HL-60/S4 treated with phorbol 12-myristate 13-acetate at 8.2 ng/mL for 4 days and 3 days (cell line): Measurements from ENCODE around the gene CCND2.

Experiments used
- in situ Hi-C: fragments of 300-500 bp; cut with MboI; formaldehyde crosslinking; loops from 2 replicates; pipeline ENCODE4 v1.15.0; 2022; ENCODE audit warnings: low sequenced_read_pairs

Gene CCND2

DNA sequence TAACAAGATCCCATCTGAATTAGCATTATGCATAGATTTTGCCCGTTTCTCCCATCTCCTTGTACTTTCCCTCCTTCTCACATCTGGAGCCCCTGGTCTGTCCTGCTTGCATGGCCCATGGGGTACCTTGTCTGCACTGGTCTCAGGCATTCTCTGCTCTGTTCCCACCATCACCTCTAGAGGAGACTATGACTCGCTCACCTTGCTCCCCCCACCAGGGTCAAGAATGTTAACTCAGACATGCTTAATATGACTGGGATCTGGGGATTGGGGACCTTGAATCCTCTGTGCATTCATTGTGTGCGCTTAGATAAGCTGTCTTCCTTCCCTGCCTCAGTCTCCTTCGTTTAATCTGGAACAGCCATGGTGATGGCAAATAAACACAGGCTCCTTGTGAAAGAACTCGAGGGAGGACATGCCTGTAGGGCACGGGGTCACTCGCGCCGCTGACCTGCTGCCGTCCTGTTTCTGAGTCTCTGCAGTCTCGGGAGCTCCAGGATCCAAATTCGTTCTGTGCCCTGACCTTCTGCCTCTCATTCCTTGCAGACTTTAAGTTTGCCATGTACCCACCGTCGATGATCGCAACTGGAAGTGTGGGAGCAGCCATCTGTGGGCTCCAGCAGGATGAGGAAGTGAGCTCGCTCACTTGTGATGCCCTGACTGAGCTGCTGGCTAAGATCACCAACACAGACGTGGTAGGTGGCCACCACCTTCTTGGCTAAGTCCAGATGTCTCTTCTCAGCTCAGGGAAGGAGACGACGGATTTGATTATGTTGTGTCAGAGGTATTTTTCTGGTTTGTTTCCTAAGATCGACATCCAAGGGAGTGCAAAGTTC is 15.0 kb downstream of the CCND2 start:
- in situ Hi-C loops: loop anchor here (10.0 kb wide), 1 partner anchor 404 kb away; no protein-coding TSS in a partner anchor

DNA sequence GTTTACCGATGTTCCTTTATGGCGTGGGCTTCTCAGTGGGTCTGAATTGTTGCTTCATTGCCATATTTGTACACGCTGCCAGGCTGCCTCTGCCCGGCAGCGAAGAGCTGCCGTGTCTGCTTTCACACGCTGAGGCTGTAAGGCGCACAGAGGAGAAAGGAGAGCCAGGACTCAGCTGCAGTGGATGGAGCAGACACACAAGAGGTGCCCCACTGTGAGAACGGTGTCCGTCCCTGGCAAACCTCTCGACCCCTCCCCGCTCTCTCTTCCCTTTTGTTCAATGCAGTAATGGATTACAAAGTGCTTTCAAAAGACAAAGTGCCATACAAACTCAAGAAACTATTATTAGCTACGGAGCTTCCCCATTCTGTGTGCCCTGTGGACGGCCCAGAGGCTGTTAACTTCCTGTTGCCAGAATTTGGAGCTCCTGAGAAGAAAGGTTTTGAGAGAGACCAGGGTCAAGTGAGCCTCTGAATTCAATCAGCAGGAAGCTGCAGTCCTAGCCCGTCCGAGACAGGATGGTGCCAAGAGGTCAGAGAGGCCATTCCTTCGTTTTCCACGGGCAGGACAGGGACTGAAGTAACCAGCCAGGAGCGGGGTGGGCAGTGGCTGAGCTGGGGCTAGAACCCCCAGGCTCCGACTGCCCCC is 15.8 kb downstream of the CCND2 start:
- in situ Hi-C loops: loop anchor here (10.0 kb wide), 1 partner anchor 405 kb away; no protein-coding TSS in a partner anchor

DNA sequence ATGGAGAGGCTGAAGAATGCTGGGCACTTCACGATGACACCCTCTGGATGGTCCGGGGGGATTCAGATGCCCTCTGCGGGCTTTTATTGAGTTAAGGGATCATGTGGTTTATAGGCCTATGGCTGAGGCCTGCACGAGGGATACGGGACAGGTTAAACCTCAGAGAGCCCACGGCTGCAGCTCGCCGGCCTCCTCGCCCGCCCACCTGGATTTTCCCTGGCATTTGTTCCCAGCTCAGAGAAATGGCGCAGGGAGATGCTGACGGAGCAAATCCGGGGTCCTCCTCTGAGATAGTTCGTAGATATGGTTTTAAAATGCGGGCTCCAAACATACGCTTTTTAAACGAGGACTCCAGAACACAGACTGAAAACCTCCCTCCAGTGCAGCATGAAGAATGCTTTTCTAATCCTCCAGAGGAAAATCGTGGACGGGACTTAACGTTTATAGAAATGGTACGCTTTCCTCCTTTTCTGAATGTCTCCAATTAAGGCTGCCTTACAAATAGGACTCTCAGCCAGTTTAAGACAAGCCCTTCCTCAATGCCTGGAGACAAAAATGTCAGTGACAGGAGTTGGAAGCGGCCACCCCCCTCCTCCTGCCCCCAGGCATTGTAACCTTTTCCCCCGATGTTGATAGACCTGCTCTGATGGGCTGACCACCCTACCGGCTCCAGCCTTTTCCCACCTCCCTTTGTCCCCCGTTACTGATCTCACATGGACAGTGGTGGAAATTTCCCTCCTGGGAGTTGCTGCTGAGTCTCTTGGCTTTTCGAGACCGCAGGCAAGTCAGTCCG is 16.6 kb downstream of the CCND2 start:
- in situ Hi-C loops: loop anchor here (10.0 kb wide), 1 partner anchor 405 kb away; no protein-coding TSS in a partner anchor

DNA sequence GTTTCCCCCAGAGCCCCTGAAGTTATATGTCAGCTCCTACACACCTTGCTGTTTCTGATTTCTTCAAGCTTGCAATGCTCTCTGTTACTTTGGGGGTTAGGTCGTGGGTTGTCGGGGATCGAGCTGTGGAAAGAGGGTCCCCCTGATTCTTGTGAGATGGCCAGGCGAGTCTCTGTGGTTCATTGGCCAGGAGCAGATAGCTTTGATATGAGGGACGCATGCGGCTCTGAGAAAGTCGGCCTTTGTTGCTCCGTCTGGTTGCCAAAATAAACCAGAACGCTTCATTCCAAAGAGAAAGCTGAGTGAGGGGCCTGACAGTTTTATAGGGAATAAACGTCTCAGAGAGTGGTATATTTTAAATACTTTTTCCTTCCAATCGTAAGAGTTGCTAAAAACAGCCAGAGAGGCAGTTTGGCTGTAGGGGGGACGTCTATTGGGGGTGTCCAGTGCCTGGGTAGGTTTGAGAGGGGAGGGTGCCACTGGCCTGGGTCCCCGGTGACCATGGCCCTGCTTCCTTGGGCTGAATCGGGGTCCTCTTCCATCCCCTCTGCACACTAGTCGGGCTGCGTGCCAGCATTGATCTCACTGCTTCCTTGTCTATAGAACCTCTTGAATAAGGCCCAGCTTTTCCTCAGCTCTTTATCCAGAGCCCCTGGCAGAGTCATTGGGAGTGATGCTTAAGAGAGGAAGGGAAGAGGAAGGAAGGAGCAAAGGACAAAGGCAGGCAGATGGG is 18.9 kb downstream of the CCND2 start:
- in situ Hi-C loops: no loop called here

DNA sequence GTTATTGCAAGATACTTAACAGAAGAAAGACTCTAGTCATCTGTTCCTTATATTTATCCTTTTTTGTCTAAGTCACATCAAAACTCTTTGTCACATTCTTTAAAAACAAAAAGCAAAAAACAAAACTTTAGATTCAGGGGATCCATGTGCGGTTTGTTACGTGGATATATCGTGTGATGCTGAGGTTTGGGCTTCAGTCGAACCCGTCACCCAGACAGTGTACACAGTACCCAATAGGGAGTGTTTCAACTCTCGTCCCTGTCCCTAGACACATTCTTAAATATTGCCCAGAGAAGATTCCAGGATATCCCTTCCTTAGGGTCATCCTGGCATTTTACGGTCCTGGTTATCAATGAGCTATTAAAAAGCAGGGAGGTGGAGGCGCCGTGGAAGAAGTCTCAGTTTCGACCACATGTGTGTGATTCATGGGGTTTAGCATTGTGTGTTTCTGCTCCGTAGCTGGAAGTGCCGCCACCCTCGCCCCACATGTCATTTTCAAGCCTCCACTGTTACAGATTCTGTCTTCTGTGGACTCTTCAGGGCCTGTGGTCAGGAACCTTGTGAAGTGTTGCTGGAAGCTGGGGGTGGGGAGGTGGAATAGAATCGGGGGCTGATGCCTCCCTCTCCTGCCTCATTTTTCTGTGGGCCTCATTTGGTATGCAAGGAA is 19.9 kb downstream of the CCND2 start:
- in situ Hi-C loops: no loop called here

DNA sequence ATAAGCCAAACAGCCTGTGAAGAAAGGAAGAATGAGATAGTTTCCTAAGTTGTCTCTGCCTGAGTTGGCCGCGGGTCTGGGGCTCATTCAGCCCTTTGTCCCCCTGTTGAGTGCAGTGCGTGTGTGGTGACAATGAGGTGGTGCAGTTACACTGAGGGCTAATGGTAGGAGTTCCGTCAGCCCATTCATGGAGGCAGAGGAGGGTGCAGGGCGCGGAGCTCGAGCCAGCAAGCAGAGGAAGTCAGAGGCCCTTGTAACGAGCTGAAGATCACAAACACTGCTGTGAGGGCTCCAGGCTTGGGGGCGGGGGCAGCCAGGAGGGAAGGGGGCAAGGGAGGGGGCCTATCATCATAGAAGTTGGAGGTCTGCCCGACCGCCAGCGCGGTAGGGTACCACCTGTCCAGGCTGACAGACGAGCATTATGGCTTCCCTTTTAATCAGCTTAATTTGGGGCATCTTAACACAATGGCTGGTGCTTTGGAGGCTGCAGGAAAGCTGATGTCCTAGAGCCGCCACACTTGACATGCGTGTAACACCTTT is 20.5 kb downstream of the CCND2 start:
- in situ Hi-C loops: no loop called here

DNA sequence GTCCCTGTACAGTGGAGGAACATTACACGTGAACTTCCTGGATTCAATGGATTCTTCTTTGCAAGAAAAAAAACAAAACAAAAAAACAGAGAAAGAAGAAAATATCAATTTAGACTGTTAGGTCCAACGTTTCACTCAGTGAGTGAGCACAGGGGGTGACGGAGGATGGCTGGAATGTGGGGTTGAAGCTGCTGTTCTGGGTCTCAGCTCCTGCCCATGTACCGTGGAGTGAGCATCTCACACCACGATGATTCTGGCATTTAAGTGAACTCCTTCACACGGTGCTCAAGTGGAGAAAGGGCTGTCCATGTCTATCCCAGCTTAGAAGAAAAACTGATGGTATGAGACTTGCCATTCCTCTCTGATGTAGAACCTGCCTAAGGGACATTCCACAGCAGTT is 23.2 kb downstream of the CCND2 start:
- in situ Hi-C loops: no loop called here

DNA sequence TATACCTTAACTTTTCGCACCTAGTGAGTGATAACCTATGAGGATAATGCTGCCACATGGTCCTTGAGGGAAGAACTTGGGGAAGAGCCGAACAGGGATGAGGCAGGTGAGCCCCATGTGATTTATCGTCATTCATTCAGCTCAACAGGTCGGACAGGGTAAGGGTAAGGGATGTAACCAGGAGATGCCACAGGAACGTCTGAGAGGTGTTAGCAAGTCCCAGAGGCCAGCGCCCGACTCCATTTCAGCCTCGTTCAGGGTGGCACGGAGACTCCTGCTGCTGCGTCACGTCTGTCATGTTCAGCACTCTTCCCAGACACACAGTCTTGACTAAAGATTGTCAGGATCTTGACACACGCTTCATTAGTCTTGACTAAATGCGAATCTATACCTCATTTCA is 24.1 kb downstream of the CCND2 start:
- in situ Hi-C loops: no loop called here

DNA sequence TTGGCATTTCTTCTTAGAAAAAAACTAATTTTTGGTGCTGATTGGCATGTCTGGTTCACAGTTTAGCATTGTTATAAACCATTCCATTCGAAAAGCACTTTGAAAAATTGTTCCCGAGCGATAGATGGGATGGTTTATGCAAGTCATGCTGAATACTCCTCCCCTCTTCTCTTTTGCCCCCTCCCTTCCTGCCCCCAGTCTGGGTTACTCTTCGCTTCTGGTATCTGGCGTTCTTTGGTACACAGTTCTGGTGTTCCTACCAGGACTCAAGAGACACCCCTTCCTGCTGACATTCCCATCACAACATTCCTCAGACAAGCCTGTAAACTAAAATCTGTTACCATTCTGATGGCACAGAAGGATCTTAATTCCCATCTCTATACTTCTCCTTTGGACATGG is 27.3 kb downstream of the CCND2 start:
- in situ Hi-C loops: no loop called here

DNA sequence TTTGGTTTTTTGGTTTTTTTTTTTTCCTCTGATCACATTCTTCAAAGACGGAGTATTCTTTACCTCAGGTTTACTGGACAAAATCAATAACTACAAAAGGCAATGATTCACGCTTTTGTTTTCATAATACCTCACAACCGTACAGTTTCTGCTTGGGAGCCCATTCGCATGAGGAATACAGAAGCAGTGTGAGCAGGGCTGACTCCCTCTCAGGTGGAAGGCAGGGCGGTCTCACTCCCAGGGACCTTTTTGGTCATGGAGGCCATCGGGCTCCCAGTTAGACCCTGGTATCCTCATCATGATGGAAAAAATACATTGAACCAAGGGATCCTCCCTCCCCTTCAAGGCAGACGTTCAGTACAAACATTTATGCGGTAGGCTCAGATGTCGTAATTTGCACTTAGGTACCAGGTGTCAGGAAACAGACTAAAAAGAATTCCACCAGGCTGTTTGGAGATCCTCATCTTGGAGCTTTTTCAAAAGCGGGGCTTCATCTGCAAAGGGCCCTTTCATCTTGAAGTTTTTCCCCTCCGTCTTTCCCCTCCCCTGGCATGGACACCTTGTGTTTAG is 28.5 kb downstream of the CCND2 start:
- in situ Hi-C loops: no loop called here

DNA sequence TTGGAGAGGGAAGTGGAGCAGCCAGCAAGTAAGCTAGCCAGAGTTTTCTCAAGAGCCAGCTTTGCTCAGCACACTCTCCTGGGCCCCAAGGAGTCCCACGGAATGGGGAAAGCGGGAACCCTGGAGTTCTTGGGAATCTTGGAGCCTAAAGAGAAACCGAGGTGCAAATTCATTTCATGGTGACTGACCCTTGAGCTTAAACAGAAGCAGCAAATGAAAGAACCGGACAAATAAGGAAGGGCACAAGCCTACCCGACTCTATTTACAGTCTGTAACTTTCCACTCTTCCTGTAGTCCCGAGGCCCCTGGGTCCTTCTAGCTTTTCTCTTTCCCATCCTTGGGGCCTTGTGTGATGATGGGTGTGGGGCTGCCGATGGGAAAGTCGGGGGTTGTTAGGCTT is 29.3 kb downstream of the CCND2 start:
- in situ Hi-C loops: no loop called here

DNA sequence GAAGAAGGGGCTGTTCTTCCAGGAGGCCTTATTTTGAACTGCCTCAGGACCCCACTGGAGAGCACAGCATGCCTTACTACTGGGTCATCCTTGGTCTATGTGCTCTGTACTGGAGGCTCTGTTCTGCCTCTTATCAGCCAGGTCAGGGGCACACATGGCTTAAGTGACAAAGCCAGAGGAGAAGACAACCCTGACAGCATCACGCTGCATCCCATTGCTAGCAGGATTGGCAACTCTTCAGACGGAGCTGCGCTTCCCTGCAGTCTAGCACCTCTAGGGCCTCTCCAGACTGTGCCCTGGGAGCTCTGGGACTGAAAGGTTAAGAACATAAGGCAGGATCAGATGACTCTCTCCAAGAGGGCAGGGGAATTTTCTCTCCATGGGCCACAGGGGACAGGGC is 30.2 kb downstream of the CCND2 start:
- in situ Hi-C loops: no loop called here

DNA sequence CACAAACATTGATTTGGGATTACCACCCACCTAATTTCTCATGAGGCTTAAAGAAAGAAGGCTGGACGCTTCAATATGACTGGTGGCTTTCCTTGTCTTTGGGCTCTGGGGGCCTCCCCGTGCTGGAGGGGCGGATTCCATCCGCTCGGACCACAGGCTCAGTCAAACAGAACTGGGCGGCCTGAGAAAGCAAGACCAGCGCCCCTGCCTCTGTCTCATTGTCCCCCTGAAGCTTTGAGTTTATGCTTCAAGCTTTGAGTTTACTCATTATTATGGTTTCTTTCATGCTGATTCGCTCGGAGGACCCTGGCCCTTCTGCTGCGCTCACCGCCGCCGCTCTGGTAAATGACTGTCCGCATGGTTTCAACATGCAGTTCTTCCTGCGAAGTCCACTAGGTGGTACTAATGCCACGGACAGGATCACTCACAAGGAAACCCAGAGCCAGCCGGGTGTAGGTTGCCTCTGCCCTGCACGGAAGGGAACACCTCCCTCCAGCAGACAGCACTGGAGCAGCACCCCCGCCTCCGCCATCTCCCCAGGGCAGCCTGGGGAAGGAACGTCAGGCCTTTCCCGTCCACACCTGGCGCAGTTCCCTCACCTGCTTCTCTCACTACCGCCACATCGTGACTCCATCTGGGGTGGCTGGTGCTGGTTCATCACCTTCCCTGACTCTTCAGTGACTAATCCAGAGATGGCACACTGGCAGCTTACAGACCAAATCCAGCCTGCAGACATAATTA is 34.2 kb downstream of the CCND2 start:
- in situ Hi-C loops: no loop called here

DNA sequence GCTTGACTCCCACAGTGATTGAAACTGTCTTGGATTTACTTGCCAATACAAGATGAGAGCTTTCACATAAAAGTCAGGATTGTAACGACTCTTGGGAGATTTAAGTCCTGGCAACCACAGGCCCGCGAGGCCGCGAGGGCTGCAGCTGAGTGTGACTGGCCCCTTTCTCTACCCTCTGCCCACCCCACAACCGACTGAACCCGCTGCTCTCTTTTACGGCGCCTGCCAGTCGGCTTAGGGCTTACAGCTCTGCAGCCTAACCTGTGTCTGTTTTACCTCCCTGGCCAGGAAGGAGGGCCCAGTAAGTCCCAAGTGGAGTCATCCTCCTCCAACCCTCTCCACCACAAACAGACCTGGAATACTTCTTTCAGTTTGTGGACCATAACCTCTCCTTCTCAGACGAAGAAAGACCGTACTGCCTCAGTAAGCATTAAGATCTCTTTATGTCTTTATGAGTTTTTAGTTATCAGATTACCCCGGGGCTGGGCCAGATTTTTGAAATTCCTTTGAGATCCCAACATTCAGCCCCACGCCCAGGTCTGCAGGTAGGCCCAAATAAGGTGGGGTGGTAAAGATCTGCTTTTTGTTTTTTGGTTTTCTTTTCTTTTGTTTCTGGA is 34.9 kb downstream of the CCND2 start:
- in situ Hi-C loops: no loop called here

DNA sequence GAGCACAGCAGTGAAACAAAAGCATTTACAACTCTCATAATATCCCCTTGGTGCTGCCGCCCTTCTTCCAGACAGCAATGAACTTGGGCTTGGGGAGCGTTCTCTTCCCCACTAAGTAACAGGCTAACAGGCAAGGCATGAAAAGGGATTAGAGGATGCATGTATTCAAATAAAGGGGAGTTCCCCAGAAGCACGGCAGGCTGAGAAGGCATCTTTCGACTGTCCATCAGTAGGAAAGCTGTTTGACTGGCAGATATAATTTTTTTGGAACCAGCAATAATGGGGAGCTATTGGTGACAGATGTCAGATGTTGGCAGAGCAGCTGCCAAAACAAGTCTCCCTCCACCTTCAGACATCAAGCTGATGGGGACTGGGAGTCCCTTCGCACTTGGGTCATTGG is 38.2 kb downstream of the CCND2 start:
- in situ Hi-C loops: no loop called here

DNA sequence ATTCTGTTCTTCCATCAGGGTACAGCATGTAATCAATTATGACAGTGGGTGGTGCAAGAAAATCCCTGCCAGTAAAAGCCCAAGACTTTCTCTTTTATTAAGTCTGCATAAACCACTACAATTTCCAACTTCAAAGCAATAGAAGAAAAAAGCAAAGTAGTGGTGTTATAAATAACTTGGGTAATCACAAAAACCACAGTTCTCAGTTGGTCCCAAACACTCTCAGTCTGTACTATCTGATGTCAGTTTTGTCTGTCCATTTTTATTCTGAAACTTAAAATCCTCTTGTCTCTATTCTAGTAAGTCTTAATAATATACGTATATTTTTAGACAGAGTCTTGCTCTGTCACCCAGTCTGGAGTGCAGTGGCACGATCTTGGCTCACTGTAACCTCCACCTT is 38.7 kb downstream of the CCND2 start:
- in situ Hi-C loops: no loop called here

DNA sequence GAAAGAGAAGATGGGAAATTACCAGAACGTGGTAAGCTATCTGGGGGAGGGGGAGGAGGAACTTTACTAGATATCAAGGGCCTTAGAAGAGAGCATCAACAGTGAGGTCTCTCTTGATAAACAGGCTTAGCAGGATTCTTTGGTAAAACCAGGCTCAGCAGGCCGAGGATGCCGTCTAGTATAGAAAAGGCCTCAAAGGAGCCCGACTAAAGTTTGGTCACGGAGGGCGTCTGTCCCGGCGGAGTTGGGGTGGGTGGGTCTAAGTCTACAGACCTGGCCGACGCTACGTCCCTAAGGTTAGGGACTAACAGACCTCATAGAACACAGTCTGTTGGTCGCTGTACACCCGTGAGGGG is 46.9 kb downstream of the CCND2 start:
- in situ Hi-C loops: no loop called here

DNA sequence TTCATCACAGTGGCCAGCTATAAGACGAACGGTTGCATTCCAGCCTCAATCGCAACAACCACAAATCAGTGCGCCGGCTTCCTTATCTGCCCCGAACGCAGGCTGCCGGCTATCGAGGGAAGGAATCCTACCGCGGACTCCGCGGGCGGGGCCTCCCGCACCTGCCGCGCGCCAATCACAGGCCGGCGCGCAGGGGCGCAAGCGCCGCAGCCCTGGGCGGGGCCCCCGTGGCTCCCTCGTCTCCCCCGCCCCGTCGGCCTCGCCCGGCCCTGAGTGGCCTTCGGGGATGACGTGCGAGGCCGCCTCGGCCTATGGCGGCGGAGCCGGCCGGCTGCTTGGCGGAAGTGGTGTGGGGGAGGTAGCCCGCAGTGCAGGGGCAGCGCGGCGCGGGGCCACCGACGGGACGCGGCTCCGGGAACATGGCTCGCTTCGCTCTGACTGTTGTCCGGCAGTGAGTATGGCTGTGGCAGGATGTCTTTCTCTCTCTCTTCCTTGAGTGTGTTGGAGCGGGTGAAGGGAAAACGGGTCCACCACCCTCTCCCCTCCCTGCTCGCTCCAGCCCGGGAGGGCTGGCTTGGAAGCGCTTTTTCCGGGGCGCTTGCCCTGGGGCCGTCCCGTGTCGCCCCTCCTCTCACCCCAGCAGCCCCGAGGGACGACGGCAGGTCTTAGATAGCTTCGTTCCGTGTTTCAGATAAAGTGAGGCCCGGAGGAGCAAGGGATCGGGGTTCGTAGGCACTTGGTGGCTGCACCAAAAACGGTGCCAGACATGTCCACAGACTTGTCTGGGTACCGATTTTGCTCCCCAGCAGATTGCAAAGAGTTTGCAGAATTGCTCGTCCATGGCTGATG is 47.5 kb downstream of the CCND2 start, which contains the start of gene TIGAR:
TIGAR (plus strand) TSS at position 361 of the 849 bp plus-strand sequence; CDS start at position 420, 59 bp downstream.
- in situ Hi-C loops: no loop called here
